Activated naive CD8-positive, alpha-beta T cell treated with anti-CD3 and anti-CD28 coated beads, Interleukin-2, amount 50 U/mL, for 24 hours (primary cell): ENCODE results near the gene GK.
A peak's percentile ranks its signal among the peaks of the same experiment; 100 is the strongest.
"Not testable (repeated sequence)": the region's sequence is repeated elsewhere in the genome, so short reads cannot be mapped to it uniquely, and the experiment has no call there.

Source experiments
- ATAC-seq: fragments of 150-1000 bp; cut with Tn5 transposase; one replicate; pipeline ENCODE4 v1.10.0; 2021
- DNase-seq: peaks from one replicate; pipeline ENCODE4 v3.0.0; 2021
- H3K27ac Mint-ChIP-seq: one replicate; pipeline ENCODE4 v1.8.0; 2021; ENCODE audit warnings: mild to moderate bottlenecking, mixed read lengths
- H3K27me3 Mint-ChIP-seq: one replicate; pipeline ENCODE4 v1.8.0; 2021; ENCODE audit warnings: mixed read lengths
- H3K36me3 Mint-ChIP-seq: one replicate; pipeline ENCODE4 v1.8.0; 2021; ENCODE audit warnings: low read depth, mixed read lengths
- H3K4me1 Mint-ChIP-seq: one replicate; pipeline ENCODE4 v1.8.0; 2021; ENCODE audit warnings: mixed read lengths
- H3K4me3 Mint-ChIP-seq: one replicate; pipeline ENCODE4 v1.8.0; 2021; ENCODE audit warnings: mild to moderate bottlenecking, moderate library complexity, mixed read lengths
- H3K9me3 Mint-ChIP-seq: one replicate; pipeline ENCODE4 v1.8.0; 2021; ENCODE audit warnings: mixed read lengths

GK gene

DNA sequence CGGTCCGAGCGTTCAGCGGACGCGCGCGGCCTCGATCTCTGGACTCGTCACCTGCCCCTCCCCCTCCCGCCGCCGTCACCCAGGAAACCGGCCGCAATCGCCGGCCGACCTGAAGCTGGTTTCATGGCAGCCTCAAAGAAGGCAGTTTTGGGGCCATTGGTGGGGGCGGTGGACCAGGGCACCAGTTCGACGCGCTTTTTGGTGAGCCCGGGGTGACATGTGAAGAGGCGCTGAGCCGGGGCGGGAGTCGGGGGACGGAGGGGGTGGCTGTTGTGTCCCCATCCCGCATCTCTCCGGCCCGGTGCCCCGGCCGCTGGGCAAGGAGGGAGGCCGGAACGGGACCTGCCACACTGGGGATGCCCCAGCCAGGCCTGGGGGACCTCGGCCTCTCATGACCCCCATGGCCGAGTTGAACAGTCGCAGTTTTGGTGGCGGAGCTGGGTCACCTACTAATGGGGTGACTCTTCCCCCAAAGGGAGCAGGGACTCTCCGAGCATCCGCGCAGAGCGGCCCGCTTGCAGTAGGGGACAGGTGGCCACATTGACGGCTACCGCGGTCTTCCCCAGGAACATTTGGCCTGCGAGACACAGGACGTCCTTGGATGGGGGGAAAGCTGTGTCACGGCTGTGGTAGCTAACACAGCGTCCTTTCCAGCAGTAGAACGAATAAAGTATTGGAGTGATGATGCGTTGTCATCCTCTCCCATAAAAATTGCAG is at the start of gene GK:
TSS of gene GK (plus strand) at position 9 of the 717 bp plus-strand sequence. CDS start at position 124, 115 bp downstream.
- H3K4me3 Mint-ChIP-seq: peak within 1 kb of the TSS; percentile 87
- peaks cover 16% of the 10 kb centered on the region for H3K36me3 Mint-ChIP-seq
- no peaks in the 10 kb centered on the region for H3K27me3 Mint-ChIP-seq
- peak within 1 kb of the TSS; percentile 93 for H3K27ac Mint-ChIP-seq
- no peaks in the 10 kb centered on the region for H3K9me3 Mint-ChIP-seq
- ATAC-seq (no peak), DNase-seq (no peak)
- peaks cover 62% of the 10 kb centered on the region for H3K4me1 Mint-ChIP-seq

DNA sequence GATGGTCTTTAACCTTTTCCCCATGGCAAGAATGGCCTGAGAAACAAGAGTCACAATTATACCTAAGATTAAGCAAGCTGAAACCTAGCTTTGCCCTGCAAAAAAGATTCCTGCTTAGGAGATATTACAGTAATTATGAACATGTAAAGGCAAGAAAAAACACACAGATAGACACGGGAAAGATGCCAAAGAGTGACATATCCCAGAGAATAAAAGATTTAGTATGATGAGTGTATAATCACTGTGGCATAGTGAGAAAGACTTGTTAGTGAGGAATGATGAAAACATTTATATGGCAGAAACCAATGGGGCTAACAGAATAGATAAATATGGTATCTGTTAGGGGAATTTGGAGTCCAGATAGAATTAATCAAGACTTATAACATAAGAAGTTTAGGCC is 46.1 kb upstream of the GK start:
- no peaks in the 10 kb centered on the region for H3K36me3 Mint-ChIP-seq
- H3K4me1 Mint-ChIP-seq: no peaks in the 10 kb centered on the region
- H3K4me3 Mint-ChIP-seq: no peak overlapping the region
- no peaks in the 10 kb centered on the region for H3K9me3 Mint-ChIP-seq
- no peak for ATAC-seq
- DNase-seq: no peak
- H3K27ac Mint-ChIP-seq: no peak overlapping the region
- no peaks in the 10 kb centered on the region for H3K27me3 Mint-ChIP-seq

DNA sequence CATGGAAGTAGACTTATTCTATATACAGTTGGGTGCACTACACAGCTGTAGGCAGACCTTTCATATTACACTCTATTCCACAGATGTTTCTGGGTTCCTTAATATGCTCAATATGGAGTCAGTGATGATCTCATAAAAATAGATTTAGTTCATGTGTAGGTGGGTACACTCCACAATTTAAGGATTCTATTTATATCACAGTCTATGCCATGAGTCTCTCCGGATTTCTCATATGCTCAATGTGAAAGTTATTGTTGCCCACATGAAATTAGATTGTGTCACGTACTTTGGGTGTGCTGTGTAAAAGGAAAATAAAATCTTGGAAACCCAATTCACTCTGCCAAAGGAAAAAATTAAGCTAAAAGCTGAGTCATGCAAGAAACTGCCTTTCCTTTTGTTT is 43.2 kb upstream of the GK start:
- no peaks in the 10 kb centered on the region for H3K4me1 Mint-ChIP-seq
- DNase-seq: no peak
- no peak for ATAC-seq
- no peaks in the 10 kb centered on the region for H3K27me3 Mint-ChIP-seq
- no peaks in the 10 kb centered on the region for H3K36me3 Mint-ChIP-seq
- H3K4me3 Mint-ChIP-seq: no peak overlapping the region
- H3K27ac Mint-ChIP-seq: no peak overlapping the region
- H3K9me3 Mint-ChIP-seq: no peaks in the 10 kb centered on the region

DNA sequence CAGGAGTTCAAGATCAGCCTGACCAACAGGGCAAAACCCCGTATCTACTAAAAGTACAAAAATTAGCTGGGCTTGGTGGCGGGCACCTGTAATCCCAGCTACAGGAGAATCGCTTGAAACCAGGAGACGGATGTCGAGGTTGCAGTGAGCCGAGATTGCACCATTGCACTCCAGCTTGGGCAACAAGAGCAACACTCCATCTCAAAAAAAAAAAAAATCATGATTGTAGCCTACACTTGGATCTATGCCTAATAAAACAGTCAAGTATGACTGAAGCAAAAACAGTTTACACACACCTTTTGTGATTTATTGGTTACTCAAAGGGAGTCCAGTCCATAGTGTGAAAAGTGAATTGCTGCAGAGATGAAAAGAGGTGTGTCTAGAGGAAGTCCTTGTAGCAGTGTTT is 41.0 kb upstream of the GK start:
- no peaks in the 10 kb centered on the region for H3K4me1 Mint-ChIP-seq
- DNase-seq: no peak
- H3K4me3 Mint-ChIP-seq: no peak overlapping the region
- ATAC-seq: no peak
- H3K9me3 Mint-ChIP-seq: peaks cover 6% of the 10 kb centered on the region
- H3K27me3 Mint-ChIP-seq: no peaks in the 10 kb centered on the region
- H3K36me3 Mint-ChIP-seq: no peaks in the 10 kb centered on the region
- H3K27ac Mint-ChIP-seq: no peak overlapping the region

DNA sequence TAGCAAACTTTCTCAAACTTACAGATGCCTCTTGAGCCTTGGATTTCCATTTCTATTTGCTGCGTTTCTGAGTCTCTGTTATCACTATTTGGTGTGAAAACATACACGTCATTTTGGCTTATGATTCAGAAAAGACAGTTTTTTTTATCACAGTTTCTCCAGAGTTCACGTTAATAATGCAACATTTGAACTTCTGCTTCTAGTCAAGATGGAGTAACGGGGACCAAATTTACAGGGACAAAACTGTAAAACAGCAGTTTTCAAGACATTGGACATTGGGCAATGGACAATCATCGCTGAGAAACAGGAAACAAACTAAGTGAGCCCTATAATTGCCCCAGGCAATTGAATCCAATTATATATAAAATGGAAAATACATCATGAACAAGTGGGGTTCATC is 39.5 kb upstream of the GK start:
- peaks cover 2% of the 10 kb centered on the region for H3K27me3 Mint-ChIP-seq

DNA sequence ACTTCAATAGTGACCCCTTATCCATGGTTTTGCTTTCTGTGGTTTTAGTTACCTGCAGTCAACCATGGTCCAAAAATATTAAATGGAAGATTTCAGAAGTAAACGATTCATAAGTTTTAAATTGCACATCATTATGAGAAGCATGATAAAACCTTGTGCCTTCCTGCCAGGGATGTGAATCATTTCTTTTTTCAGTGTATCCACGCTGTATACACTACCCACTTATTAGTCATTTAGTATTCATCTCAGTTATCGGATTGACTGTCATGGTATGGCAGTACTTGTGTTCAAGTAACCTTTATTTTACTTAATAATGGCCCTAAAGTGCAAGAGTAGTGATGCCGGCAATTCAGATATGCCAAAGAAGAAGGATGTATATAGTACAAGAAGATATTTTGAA is 38.0 kb upstream of the GK start:
- Mint-ChIP-seq H3K27me3 (peaks cover 2% of the 10 kb centered on the region), H3K9me3 (peaks cover 6% of the 10 kb centered on the region), H3K4me3 (no peak overlapping the region), H3K27ac (no peak overlapping the region), H3K4me1 (no peaks in the 10 kb centered on the region), H3K36me3 (no peaks in the 10 kb centered on the region)
- DNase-seq (no peak), ATAC-seq (no peak)

More for the DNA sequence above, 39.5 kb upstream of the GK start:
- ATAC-seq (no peak), DNase-seq (no peak)
- no peaks in the 10 kb centered on the region for H3K36me3 Mint-ChIP-seq
- no peak overlapping the region for H3K27ac Mint-ChIP-seq
- H3K4me1 Mint-ChIP-seq: no peaks in the 10 kb centered on the region
- H3K9me3 Mint-ChIP-seq: peaks cover 6% of the 10 kb centered on the region
- H3K4me3 Mint-ChIP-seq: no peak overlapping the region

DNA sequence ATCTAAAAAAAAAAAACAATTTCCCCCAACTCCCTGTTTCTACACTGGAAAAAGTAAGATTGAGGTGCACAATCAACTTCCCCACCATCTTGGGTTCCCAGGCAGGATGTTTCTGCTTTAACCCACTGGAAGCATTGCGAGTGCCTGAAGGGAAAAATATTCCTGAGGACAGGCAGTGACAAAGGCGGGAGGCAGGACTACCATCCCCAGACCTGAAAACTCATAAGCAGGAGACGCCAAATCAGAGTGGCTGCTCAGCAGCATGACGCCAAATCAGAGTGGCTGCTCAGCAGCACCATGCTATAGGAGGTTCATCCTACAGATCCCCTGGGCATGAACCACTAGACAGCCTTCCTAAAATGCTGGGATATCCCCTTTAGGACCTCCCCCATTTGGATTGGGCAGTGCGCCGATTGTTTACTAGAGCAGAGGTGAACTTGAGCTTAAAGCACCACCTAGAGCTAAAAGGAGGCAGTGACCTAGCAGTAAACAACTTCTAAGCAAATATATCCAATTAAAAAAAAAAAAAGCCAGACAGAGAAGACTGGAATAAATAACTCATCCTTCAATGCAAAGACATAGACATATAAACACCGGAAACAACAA is 35.0 kb upstream of the GK start:
- Mint-ChIP-seq H3K36me3 (peaks cover 6% of the 10 kb centered on the region), H3K27me3 (peaks cover 2% of the 10 kb centered on the region), H3K4me1 (no peaks in the 10 kb centered on the region), H3K27ac (no peak overlapping the region), H3K9me3 (peaks cover 15% of the 10 kb centered on the region), H3K4me3 (no peak overlapping the region)
- no peak for DNase-seq
- ATAC-seq: no peak

DNA sequence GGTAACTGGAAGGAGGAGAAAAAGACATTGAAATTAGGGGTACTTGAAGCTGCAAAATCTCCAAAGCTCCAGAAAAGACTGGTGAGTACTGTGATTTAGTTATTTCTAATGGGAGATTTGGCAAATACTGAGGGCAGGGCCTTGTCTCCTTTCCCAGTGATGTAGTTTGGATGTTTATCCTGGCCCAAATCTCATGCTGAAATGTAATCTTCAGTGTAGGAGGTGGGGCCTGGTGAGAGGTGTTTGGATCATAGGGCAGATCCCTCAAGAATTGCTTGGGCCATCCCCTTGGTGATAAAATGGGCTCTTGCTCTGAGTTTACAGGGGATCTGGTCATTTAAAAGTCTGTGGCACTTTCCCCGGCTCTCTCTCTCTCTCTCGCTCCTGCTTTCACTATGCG is 33.1 kb upstream of the GK start:
- no peak for ATAC-seq
- Mint-ChIP-seq H3K4me1 (no peaks in the 10 kb centered on the region), H3K27me3 (peaks cover 2% of the 10 kb centered on the region), H3K27ac (no peak overlapping the region), H3K4me3 (no peak overlapping the region), H3K9me3 (peaks cover 19% of the 10 kb centered on the region), H3K36me3 (peaks cover 6% of the 10 kb centered on the region)
- no peak for DNase-seq

DNA sequence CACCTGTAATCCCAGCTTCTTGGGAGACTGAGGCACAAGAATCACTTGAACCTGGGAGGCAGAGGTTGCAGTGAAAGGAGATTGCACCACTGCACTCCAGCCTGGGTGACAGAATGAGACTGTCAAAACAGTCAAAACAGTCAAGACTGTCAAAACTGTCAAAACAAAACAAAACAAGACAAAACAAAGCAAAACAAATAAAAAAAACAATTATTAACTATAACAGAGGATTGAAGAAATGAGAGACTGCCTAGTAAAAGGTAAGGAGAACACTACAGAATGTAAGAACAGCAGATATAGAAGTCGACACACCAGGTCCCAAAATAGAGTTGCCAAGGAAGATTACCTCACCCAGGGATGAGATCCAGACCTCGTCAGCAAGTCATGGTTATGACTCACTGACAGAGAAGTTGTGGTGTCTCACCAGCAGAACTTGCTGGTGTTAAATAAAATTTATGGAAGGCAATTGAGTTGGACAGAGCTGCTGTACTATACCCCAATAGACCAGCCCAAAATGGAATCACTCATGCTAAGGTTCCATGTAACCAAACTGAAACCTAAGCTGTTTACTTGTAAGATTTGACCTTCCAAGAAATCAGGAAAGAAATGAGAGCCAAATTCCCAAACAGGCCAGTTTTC is 32.1 kb upstream of the GK start:
- no peak for DNase-seq

DNA sequence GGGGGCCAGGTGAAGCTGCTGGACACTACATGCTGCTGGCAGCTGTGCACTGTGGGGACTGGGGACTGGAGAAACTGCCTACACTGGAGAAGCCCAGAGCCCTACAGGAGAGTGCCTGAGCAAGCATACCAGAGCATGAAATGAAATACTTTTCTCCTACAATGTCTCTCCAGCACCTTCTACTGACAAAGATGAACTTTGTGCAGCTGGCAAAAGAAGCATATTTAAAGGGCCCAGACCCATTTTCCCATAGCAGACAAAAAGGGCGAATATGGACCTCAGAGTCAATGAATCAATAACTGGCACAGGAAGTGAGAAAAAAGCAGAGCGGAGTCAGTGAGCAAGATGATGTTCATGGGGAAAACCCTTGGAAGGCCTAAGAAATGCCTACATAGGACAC is 30.9 kb upstream of the GK start:
- H3K9me3 Mint-ChIP-seq: peaks cover 13% of the 10 kb centered on the region
- no peak for ATAC-seq
- H3K27me3 Mint-ChIP-seq: peaks cover 2% of the 10 kb centered on the region
- no peak overlapping the region for H3K4me3 Mint-ChIP-seq
- no peak for DNase-seq
- peaks cover 6% of the 10 kb centered on the region for H3K36me3 Mint-ChIP-seq
- no peaks in the 10 kb centered on the region for H3K4me1 Mint-ChIP-seq
- H3K27ac Mint-ChIP-seq: no peak overlapping the region

More for the DNA sequence above, 32.1 kb upstream of the GK start:
- H3K27me3 Mint-ChIP-seq: peaks cover 2% of the 10 kb centered on the region
- no peak for ATAC-seq
- peaks cover 6% of the 10 kb centered on the region for H3K36me3 Mint-ChIP-seq
- H3K9me3 Mint-ChIP-seq: peaks cover 19% of the 10 kb centered on the region
- H3K4me1 Mint-ChIP-seq: no peaks in the 10 kb centered on the region
- no peak overlapping the region for H3K4me3 Mint-ChIP-seq
- H3K27ac Mint-ChIP-seq: peak overlapping the region; percentile 39

DNA sequence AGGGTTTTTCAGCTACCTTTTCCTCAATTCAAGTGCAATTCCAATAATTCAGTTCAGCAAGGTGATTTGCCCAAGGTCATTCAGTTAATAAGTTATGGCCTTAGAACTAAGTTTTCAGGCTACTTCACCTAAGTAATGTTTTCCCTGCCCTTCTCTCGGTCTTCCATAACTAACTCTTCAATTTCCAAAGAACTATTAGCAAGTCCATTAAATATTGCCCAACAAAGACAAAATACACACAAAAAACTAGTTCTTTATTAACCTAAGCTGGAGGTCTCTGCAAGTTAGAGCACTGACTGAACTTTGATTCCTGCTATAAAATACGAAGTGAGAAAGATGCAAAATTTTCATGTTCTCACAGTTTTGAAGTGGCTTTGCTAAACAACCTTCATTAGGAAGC is 26.8 kb upstream of the GK start:
- Mint-ChIP-seq H3K4me1 (no peaks in the 10 kb centered on the region), H3K4me3 (no peak overlapping the region), H3K27ac (no peak overlapping the region), H3K9me3 (peaks cover 9% of the 10 kb centered on the region), H3K27me3 (no peaks in the 10 kb centered on the region), H3K36me3 (peaks cover under 1% of the 10 kb centered on the region)
- DNase-seq (no peak), ATAC-seq (no peak)

DNA sequence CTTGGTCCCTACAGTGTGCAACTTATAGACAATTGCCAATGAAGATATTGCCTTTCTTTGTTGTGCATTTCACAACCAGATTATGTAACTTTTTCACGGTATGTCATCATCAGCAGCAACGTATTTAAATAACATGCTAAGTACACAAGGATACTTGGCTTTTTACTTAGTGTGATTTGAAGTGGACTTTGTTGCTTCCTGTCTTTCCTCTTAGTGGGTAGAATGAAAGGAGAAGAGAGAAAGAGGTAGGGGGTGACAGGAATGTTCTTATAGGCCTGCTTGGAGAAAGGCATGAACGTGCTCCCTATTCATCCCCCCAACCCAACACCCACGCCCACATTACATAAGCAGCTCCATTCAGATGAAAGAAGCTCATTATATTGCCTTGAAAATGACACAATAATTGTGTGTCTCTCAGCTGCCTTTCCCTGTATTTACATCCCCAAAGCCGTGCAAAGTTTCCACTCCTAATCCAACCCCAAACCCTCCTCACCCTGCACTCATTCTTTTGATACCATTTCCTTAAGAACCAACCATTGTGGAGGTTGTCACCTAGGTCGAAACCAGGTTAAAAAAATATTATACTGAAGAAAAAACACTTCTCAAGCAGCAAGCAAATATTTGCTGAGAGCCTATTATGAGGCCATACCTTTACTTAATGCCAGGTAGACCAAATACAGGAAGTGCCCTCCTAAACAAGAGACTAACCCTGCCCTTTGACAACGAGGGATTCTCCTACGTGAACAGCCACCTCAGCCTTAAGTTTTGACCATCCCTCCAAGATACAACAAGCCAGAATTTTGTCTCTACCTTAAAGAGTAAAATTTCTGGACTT is 25.2 kb upstream of the GK start:
- Mint-ChIP-seq H3K36me3 (no peaks in the 10 kb centered on the region), H3K4me3 (no peak overlapping the region), H3K27me3 (no peaks in the 10 kb centered on the region), H3K4me1 (no peaks in the 10 kb centered on the region), H3K27ac (no peak overlapping the region), H3K9me3 (peaks cover 3% of the 10 kb centered on the region)
- DNase-seq (no peak), ATAC-seq (no peak)

DNA sequence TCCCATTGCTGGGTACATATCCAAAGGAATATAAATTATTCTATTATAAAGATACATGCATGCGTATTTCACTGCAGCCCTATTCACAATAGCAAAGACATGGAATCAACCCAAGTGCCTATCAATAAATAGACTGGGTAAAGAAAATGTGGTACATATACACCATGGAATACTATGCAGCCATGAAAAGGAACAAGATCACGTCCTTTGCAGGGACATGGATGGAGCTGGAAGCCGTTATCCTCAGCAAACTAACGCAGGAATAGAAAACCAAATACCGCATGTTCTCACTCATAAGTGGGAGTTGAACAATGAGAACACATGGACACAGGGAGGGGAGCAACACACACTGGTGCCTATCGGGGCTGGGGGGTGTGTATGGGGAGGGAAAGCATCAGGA is 19.2 kb upstream of the GK start:
- H3K36me3 Mint-ChIP-seq, ATAC-seq, H3K27me3 Mint-ChIP-seq, H3K27ac Mint-ChIP-seq, DNase-seq, H3K4me1 Mint-ChIP-seq, H3K4me3 Mint-ChIP-seq, H3K9me3 Mint-ChIP-seq: not testable (repeated sequence)

DNA sequence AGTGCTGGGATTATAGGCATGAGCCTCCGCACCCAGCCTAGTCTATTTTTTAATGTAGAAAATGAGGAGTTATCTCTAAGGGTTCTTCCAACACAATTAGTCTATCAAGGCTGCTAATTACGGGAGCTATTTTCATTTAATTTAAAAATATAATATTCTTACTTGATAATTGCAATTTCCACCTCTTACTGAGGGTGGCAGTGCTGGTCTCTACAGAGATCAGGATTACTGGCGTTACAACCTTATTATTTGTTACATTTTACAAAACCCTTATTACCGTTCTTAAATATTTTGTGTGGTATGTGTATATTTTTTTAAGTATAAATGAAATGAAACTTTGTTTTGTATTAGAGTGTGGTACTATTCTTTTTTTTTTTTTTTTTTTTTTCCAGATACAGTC is 17.6 kb upstream of the GK start:
- Mint-ChIP-seq H3K27ac (no peak overlapping the region), H3K4me3 (no peak overlapping the region), H3K27me3 (peaks cover 2% of the 10 kb centered on the region), H3K36me3 (no peaks in the 10 kb centered on the region), H3K4me1 (peaks cover 6% of the 10 kb centered on the region), H3K9me3 (no peaks in the 10 kb centered on the region)
- ATAC-seq (no peak), DNase-seq (no peak)
